Peyer's patch (tissue), 4 donors: Measurements from ENCODE around the gene KAZN.

ENCODE experiments used
- POLR2A ChIP-seq, 2 donors: fragments of 450-650 bp; IDR thresholded peaks; one replicate each; pipeline ENCODE4 v1.5.1; 2017; ENCODE audit warnings: antibody characterized with exemption in 2 of 2, mild to moderate bottlenecking in 2 of 2, moderate library complexity in 2 of 2
- TF ChIP-seq, protein P1 (sequence below), 6 experiments: fragments of 450-650 bp in 4 of 6; fragments of 200-600 bp in 2 of 6; sonication (generic) in 1 of 6; IDR thresholded peaks; one replicate each; pipeline ENCODE4 v1.5.1; 2017 to 2019; ENCODE audit warnings: antibody characterized with exemption in 6 of 6, mild to moderate bottlenecking in 3 of 6, moderate library complexity in 1 of 6

GRCh38 chr1:14855268-14855667 lies 256.8 kb downstream of the KAZN start:
- TF ChIP-seq, protein P1, sequence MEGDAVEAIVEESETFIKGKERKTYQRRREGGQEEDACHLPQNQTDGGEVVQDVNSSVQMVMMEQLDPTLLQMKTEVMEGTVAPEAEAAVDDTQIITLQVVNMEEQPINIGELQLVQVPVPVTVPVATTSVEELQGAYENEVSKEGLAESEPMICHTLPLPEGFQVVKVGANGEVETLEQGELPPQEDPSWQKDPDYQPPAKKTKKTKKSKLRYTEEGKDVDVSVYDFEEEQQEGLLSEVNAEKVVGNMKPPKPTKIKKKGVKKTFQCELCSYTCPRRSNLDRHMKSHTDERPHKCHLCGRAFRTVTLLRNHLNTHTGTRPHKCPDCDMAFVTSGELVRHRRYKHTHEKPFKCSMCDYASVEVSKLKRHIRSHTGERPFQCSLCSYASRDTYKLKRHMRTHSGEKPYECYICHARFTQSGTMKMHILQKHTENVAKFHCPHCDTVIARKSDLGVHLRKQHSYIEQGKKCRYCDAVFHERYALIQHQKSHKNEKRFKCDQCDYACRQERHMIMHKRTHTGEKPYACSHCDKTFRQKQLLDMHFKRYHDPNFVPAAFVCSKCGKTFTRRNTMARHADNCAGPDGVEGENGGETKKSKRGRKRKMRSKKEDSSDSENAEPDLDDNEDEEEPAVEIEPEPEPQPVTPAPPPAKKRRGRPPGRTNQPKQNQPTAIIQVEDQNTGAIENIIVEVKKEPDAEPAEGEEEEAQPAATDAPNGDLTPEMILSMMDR (IDR thresholded peaks at IDR 0.05), result no peak
- TF ChIP-seq POLR2A (IDR thresholded peaks at IDR 0.05), result no peak
